ENCODE results near the gene OPRD1.

DNA sequence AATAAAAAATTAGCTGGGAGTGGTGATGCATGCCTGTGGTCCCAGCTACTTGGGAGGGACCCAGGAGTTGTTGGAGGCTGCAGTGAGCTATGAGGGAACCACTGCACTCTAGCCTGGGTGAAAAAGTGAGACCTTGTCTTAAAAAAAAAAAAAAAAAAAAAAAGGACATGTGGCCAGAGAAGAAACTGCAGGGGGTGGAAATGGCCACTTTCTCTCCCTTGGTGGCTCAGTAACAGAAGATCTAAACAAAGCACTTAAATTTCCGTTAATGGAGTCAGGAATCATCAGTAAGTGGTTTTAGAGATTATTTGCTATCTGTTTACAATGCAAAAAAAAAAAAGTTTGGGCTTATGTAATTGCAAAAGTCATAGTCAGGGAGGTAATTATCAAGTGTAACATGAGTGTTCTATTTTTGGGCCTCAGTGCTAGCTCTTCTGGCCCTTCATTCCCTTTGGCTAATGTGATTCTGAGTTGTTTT, 19.3 kb upstream of the OPRD1 start:
- TF ChIP-seq, protein P1, sequence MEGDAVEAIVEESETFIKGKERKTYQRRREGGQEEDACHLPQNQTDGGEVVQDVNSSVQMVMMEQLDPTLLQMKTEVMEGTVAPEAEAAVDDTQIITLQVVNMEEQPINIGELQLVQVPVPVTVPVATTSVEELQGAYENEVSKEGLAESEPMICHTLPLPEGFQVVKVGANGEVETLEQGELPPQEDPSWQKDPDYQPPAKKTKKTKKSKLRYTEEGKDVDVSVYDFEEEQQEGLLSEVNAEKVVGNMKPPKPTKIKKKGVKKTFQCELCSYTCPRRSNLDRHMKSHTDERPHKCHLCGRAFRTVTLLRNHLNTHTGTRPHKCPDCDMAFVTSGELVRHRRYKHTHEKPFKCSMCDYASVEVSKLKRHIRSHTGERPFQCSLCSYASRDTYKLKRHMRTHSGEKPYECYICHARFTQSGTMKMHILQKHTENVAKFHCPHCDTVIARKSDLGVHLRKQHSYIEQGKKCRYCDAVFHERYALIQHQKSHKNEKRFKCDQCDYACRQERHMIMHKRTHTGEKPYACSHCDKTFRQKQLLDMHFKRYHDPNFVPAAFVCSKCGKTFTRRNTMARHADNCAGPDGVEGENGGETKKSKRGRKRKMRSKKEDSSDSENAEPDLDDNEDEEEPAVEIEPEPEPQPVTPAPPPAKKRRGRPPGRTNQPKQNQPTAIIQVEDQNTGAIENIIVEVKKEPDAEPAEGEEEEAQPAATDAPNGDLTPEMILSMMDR (IDR thresholded peaks at IDR 0.05) = peak in 1 of 7 experiments; percentile 9
- TF ChIP-seq EP300 (IDR thresholded peaks at IDR 0.05) = no peak
- no peak for TF ChIP-seq POLR2A (IDR thresholded peaks at IDR 0.05)

Measured in stomach (tissue), 4 donors.